NCI-H510A (cell line): ENCODE measurements around the gene CCDC180.
"Not testable (repeated sequence)": the region's sequence is repeated elsewhere in the genome, so short reads cannot be mapped to it uniquely, and the experiment has no call there.

Experiments
- DNase-seq: peaks from one replicate; lab custom pipeline; 2025; lab: John Stamatoyannopoulos, UW

CCDC180 gene

DNA sequence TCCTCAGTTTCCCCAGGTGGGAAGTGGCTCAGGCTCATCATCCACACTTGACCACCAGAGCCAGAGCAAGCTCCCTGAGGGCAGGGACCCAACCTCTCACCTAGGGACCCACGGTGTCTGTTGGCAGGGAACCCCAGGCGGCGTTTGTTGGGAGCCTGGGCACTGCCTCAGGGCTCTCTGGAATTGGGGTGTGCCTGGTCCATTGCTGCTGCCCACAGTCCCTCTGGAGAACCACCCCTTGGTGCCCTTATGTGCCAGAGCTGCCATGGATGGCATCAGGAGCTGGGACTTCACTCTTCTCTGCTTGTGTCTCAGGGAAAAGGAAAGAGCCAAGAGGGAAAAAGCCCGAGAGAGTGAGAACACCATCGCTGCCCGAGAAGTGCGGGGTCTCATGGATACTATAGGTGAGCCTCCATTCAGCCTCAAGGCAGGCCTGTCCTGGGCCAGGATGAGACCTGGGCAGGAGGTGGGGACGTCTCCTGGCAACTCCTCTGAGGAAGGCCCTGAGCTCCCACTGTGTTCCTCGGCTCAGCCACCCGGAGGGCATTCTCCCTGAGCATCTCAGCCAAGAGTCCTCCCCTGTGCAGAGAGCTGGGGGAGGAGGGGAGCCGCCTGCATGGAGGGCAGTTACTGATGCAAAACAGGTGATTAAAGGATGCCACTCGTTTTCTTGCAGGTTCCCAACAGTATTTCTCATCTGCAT is 4.5 kb downstream of the CCDC180 start:
- DNase-seq, result no peak

DNA sequence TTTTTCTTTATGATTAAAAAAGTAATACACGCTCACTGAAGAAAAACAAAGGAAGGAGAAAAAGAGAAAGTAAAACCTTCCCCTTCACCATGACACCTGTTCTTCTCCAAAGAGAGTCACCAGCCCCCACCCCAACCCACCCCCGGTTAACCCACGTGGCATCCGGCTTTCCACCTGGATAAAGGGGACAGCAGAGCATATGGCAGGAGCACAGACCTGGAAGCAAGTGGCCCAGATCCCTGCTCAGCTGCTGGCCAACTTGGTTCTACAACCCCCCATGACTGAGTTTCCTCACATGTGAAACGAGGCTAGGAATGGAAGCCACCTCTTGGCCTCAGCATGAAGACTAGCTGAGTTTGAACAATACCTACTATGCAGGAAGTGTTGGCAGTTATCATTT is 5.1 kb downstream of the CCDC180 start:
- DNase-seq, result no peak

DNA sequence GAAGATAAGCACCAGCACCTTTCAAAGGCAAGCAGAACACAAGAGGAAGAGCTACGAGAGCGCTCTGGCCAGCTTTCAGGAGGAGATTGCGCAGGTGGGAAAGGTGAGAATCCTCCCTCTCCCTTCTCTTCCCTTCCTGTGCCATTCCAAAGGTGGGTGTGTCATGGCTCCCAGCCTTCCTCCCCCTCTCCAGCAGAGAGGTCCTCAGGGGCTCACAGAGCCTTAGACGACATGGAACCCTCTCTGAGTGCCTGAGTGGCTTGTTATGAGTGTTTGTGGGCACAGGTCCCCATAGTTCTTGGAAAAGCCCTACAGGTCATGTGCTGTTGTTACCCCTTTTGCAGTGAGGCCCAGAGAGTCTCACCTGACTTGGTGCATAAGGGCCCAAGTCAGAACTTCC is 5.8 kb downstream of the CCDC180 start:
- no peak for DNase-seq

GRCh38 chr9:97313746-97314145 is 6.3 kb downstream of the CCDC180 start:
- DNase-seq, result no peak

DNA sequence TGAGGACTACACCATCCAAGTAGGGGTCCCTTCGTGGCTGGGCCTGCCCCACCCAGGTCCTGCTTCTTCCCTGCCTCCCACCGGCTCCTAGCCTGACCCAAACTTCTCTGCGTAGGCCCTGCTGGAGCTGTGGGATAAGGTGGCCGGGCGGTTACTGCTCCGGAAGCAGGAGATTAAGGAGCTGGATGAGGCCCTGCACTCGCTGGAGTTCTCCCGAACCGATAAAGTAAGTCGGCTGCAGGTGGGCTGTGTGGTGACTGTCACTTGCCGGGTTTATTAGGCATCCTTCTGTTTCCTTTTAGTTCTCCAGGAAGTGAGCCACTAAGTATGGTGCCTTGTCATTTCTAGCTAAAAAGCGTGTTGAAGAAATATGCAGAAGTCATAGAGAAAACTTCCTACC is 7.0 kb downstream of the CCDC180 start:
- no peak for DNase-seq

- no peak for DNase-seq
These were observed 8.1 kb downstream of the CCDC180 start for GRCh38 chr9:97315550-97315949.

GRCh38 chr9:97316904-97317303 is 9.4 kb downstream of the CCDC180 start:
- DNase-seq, result no peak

- no peak for DNase-seq
These were observed 11.0 kb downstream of the CCDC180 start for GRCh38 chr9:97318433-97318832.

GRCh38 chr9:97319395-97319794 is 11.9 kb downstream of the CCDC180 start:
- DNase-seq, result no peak

- DNase-seq, result no peak
These were observed 12.7 kb downstream of the CCDC180 start for GRCh38 chr9:97320080-97320642.

- DNase-seq, result no peak
These were observed 13.8 kb downstream of the CCDC180 start for GRCh38 chr9:97321251-97321650.

DNA sequence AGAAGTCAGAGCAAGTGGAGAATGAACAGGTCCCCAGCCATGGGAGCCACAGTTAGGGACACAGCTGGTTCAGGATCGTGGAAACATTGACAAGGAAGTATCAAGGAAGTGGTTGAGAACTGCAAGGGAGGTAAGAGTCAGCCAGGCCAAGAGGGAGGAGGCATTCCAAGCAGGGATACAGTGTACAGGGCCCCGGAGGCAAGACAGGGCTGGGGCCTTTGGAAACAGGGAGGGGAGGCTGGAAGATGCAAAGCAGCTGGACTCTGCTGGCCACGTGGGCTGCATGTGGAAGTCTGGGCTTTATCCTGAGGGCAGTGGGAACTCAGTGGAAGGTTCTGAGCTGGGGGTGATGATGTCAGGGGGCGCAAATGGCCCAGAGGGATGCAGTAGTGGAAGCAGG is 14.2 kb downstream of the CCDC180 start:
- no peak for DNase-seq

DNA sequence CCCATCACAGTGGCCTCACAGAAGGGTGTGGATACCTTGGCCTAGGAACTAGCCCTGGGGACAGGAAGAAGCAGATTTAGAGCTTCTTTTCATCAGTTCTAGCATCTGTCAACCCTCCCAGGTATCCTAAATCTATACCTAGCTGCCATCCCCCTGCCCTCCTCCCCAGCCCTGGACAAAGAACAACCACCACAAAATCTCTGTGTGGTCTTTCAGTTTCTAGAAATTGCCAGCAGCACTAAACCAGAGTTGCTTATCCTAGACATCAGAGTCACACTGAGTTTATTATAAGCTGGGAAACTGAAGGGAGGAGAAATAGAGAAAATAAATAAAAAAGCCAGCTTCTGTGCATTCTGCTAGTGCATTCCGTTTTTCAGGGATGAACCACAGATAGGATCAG is 14.6 kb downstream of the CCDC180 start:
- no peak for DNase-seq

GRCh38 chr9:97324954-97325353 is 17.5 kb downstream of the CCDC180 start:
- DNase-seq, result no peak

DNA sequence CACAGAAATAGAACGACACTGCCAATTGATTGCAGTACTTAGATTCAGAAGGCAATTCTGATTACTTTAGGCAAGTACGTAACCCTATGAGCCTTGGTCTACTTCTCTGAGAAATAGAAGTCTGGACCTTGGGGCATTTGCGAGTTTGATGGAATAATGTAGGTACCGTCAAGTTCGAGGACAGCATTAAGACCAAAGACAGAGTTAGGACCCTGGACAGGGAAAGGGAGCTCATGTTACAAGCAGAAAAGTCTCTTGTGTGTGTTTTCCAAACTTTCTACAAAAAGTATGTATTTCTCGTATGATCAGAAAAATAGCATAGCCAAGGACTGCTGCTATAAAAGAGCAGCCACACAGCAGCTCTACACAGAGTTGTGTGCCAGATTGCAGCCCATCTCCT is 20.1 kb downstream of the CCDC180 start:
- DNase-seq, result no peak

- DNase-seq, result no peak
These were observed 25.5 kb downstream of the CCDC180 start for GRCh38 chr9:97332993-97333392.

DNA sequence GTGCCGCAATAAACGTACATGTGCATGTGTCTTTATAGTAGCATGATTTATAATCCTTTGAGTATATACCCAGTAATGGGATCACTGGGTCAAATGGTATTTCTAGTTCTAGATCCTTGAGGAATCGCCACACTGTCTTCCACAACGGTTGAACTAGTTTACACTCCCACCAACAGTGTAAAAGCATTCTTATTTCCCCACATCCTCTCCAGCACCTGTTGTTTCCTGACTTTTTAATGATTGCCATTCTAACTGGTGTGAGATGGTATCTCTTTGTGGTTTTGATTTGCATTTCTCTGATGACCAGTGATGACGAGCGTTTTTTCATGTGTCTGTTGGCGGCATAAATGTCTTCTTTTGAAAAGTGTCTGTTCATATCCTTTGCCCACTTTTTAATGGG is 28.2 kb downstream of the CCDC180 start:
- DNase-seq, result not testable (repeated sequence)

GRCh38 chr9:97348871-97349270 is 41.4 kb downstream of the CCDC180 start:
- no peak for DNase-seq

DNA sequence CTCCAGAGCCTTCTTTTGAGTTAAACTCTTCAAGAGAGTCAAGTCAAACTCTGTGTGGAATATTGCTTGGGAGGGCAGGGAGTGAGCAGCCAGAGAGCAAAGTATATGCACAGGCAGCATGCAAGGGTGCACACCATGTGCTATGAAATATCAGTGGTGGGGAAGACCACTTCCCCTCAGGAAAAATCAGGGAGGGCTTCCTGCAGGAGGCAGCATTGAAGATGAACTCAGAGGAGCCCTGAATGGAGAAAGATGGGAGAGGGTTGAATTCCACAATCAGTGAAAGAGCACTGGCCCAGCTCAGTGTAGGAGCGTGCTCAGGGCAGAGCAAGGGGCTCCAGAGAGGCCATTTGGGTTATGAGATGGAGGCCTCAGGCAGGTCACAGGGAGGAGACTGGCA is 41.9 kb downstream of the CCDC180 start:
- no peak for DNase-seq

DNA sequence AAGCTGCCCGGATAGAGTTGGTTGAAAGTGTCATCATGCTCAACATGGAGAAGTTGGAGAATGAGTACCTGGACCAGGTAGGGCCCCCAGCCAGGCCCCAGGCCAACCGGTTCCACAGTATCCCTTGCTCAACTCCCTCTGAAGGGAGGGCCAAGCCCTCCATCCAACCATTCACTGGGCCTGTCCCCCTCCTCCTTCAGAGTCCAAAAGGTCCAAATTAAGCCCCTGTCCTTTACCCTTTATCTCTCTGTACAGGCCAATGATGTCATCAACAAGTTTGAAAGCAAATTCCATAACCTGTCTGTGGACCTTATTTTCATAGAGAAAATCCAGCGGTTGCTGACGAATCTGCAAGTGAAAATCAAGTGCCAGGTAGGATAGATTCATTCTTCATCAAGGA is 47.2 kb downstream of the CCDC180 start:
- no peak for DNase-seq

- DNase-seq, result no peak
These were observed 49.6 kb downstream of the CCDC180 start for GRCh38 chr9:97357056-97357455.
